ENCODE results near the gene CD8B2. TPM values are rescaled to one million over a fixed set of nuclear protein-coding genes. Genes with fewer than 3 reads are reported as not detected.
A peak's percentile ranks its signal among the peaks of the same experiment; 100 is the strongest.
"Not testable (repeated sequence)": the region's sequence is repeated elsewhere in the genome, so short reads cannot be mapped to it uniquely, and the experiment has no call there.

Gene CD8B2
- total RNA-seq, 1 donor from 2014 or later: 0.21 TPM

DNA sequence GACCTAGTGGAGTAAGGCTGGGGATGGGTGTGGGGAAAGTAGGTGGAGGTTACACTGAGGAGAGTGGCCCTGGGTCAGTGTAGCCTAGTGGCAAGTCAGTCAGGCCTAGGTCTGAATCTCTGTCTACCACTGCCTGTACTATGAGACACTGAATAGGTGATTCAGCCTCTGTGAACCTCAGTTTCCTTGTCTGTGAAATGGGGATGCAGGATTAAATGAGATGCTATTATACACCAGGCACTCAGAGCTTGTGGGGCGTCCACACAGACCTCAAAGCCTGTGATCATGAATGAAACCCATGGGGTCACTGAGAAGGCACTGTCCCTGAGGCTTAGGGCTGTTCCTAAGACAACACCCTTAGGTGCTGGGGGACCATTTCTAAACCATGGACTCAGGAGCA lies 11.4 kb downstream of the CD8B2 start:
- H3K4me3 ChIP-seq; intact Hi-C loops (cut with DNase I); H3K9me3 ChIP-seq; H3K36me3 ChIP-seq; H3K27ac ChIP-seq; H3K27me3 ChIP-seq (ENCODE audit: low read depth); H3K4me1 ChIP-seq; ATAC-seq; DNase-seq: not testable (repeated sequence)

GRCh38 chr2:106500350-106500749 lies 13.2 kb downstream of the CD8B2 start:
- H3K4me1 ChIP-seq; H3K27me3 ChIP-seq (ENCODE audit: low read depth); H3K36me3 ChIP-seq; H3K27ac ChIP-seq; H3K4me3 ChIP-seq; ATAC-seq; H3K9me3 ChIP-seq; DNase-seq; intact Hi-C loops (cut with DNase I): not testable (repeated sequence)

DNA sequence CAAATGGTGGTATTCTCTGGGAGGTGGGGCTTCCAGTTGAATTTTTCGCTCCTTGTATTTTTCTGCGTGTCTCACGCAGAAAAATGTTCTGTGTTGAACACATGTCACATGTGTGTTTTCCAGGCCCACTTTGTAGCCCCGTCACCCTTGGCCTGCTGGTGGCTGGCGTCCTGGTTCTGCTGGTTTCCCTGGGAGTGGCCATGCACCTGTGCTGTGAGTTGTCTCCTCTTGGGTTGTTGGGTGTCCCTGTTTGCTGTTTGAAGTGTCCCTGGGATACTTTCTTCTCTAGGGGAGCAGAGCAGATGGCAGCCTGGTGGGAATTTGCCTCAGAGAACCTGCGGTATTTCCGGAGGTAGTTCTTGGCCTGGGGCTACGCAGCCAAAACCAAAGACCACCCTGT lies 15.2 kb downstream of the CD8B2 start:
- H3K27me3 ChIP-seq (ENCODE audit: low read depth); H3K9me3 ChIP-seq; H3K4me1 ChIP-seq; ATAC-seq; H3K4me3 ChIP-seq; H3K36me3 ChIP-seq; DNase-seq; H3K27ac ChIP-seq; intact Hi-C loops (cut with DNase I): not testable (repeated sequence)

DNA sequence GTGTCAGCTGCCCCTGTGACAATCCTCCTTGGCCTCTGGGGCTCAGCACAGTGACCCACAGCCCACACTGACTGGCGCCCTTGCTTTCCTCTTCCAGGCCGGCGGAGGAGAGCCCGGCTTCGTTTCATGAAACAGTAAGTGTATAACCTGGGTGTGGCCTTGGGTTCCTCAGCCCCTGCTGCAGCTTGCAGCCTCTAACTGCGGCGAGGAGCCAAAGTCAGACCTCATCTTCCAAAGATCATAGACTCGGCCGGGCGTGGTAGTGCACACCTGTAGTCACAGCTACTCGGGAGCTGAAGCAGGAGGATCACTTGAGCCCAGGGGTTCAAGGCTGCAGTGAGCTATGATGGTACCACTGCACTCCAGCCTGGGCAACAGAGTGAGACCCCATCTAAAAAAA lies 17.0 kb downstream of the CD8B2 start:
- DNase-seq; H3K27ac ChIP-seq; intact Hi-C loops (cut with DNase I): not testable (repeated sequence)

GRCh38 chr2:106504787-106505186 lies 17.6 kb downstream of the CD8B2 start:
- intact Hi-C loops (cut with DNase I); ATAC-seq: not testable (repeated sequence)

More for the DNA sequence above, 17.0 kb downstream of the CD8B2 start:
- not testable (repeated sequence) for ATAC-seq; H3K4me1 ChIP-seq; H3K9me3 ChIP-seq; H3K4me3 ChIP-seq; H3K27me3 ChIP-seq (ENCODE audit: low read depth); H3K36me3 ChIP-seq

DNA sequence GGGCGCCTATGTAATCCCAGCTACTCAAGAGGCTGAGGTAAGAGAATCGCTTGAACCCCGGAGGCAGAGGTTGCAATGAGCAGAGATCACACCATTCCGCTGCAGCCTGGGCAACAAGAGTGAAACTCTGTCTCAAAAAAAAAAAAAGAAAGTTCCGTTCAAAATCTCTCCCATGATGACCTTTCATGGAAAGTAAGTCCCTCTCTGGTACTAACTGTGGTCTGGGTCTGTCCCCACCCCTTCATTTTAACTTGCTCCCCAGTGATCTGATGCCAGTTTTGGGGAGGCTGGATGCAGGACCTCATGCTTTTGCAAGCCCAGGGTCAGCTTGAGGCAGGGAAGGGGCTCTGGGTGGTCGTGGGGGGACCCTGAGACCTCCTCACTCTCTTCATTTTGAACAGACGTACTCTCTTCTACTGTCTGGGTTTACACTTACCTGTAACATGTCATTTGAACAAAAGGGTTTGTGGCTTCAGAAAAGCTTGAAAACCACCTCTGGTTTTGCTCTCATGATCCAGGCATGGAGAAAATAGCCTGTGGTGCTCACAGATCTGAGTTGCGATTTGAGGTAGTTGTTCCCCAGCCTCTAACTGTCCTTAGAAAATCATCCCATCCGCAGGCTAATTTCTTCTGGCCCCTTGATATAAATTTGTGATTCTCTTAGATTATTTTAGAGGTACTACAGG lies 19.0 kb downstream of the CD8B2 start:
- H3K27me3 ChIP-seq (ENCODE audit: low read depth); ATAC-seq; H3K9me3 ChIP-seq; H3K36me3 ChIP-seq; H3K4me1 ChIP-seq; DNase-seq; intact Hi-C loops (cut with DNase I); H3K27ac ChIP-seq; H3K4me3 ChIP-seq: not testable (repeated sequence)

More at GRCh38 chr2:106504787-106505186, 17.6 kb downstream of the CD8B2 start:
- not testable (repeated sequence) for H3K9me3 ChIP-seq; H3K4me1 ChIP-seq; H3K36me3 ChIP-seq; H3K4me3 ChIP-seq; H3K27me3 ChIP-seq (ENCODE audit: low read depth); H3K27ac ChIP-seq; DNase-seq

- H3K27ac ChIP-seq; intact Hi-C loops (cut with DNase I): not testable (repeated sequence)
Measured at GRCh38 chr2:106508660-106509373, 21.7 kb downstream of the CD8B2 start.

GRCh38 chr2:106509374-106509770 lies 22.2 kb downstream of the CD8B2 start:
- H3K27ac ChIP-seq; H3K9me3 ChIP-seq; DNase-seq; H3K27me3 ChIP-seq (ENCODE audit: low read depth); intact Hi-C loops (cut with DNase I); H3K36me3 ChIP-seq; H3K4me3 ChIP-seq; ATAC-seq; H3K4me1 ChIP-seq: not testable (repeated sequence)

More at GRCh38 chr2:106508660-106509373, 21.7 kb downstream of the CD8B2 start:
- H3K9me3 ChIP-seq; H3K27me3 ChIP-seq (ENCODE audit: low read depth); DNase-seq; H3K36me3 ChIP-seq; H3K4me3 ChIP-seq; ATAC-seq; H3K4me1 ChIP-seq: not testable (repeated sequence)

DNA sequence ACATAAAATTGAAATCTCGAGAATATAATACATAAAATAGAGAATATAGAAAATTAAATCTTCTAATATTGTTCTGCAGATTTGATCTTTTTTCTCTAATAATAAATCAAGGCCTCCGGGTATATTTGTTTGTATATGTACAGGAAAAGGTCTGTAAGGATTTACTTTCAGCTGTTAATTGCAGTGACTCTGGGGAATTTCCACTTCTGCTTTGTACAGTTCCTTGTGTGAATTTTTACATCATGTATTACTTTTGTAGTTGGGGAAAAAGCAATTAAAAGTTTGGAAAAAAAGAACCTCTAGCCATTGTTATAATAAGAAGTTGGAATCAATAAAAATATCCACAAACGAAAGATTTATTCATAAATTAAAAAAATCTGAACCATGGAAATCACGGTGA lies 23.6 kb downstream of the CD8B2 start:
- intact Hi-C loops (cut with DNase I); H3K27ac ChIP-seq; DNase-seq; H3K27me3 ChIP-seq (ENCODE audit: low read depth); H3K4me1 ChIP-seq; H3K9me3 ChIP-seq; H3K4me3 ChIP-seq; ATAC-seq; H3K36me3 ChIP-seq: not testable (repeated sequence)

DNA sequence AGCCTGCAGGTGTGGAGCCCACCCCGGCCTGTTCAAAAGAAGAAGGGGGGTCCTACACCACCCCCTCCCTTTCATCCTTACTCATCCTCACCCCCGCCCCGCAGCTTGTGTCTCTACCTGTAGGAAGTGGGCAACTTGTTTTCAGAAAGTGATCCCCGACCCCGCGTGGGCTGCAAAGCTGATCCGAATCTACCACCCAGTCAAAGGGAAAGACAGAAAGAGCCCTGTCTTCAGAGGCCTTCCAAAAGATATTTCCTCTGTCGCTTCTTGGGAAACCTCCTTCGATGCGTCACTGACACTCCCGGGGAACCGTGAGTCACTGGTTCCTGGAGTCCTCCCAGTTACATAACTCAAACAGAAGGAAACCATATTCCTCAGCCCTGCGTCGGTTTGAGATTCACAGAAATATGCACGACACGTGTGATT lies 24.3 kb downstream of the CD8B2 start:
- DNase-seq: peak; percentile 63
- ATAC-seq: peak; percentile 82 to 84
- intact Hi-C loops (cut with DNase I); H3K36me3 ChIP-seq; H3K27me3 ChIP-seq (ENCODE audit: low read depth); H3K9me3 ChIP-seq; H3K4me1 ChIP-seq: not testable (repeated sequence)
- Histone ChIP-seq H3K27ac (peak overlapping the region; percentile 41), H3K4me3 (peak overlapping the region; percentile 11)

GRCh38 chr2:106511934-106512333 lies 24.8 kb downstream of the CD8B2 start:
- H3K27me3 ChIP-seq (ENCODE audit: low read depth); intact Hi-C loops (cut with DNase I); DNase-seq; H3K4me1 ChIP-seq; H3K9me3 ChIP-seq; H3K36me3 ChIP-seq: not testable (repeated sequence)
- peak overlapping the region; percentile 41 for H3K27ac ChIP-seq
- peak; percentile 8 to 41 for ATAC-seq
- peak overlapping the region; percentile 11 for H3K4me3 ChIP-seq

- H3K36me3 ChIP-seq; H3K27me3 ChIP-seq (ENCODE audit: low read depth); H3K4me1 ChIP-seq; H3K4me3 ChIP-seq; DNase-seq; H3K9me3 ChIP-seq; intact Hi-C loops (cut with DNase I); ATAC-seq; H3K27ac ChIP-seq: not testable (repeated sequence)
Measured at GRCh38 chr2:106513391-106513790, 26.2 kb downstream of the CD8B2 start.

GRCh38 chr2:106514827-106515226 lies 27.7 kb downstream of the CD8B2 start:
- H3K4me1 ChIP-seq; H3K27ac ChIP-seq; H3K36me3 ChIP-seq; H3K27me3 ChIP-seq (ENCODE audit: low read depth); H3K9me3 ChIP-seq; intact Hi-C loops (cut with DNase I); DNase-seq; ATAC-seq; H3K4me3 ChIP-seq: not testable (repeated sequence)

Measured in lower lobe of right lung (tissue), 2 donors.